SHP77 (cell line): ENCODE measurements around the gene NRG2.

Experiments
- DNase-seq, 2 experiments: peaks; one replicate each; lab custom pipeline; 2025; lab: John Stamatoyannopoulos, UW

Gene NRG2

DNA sequence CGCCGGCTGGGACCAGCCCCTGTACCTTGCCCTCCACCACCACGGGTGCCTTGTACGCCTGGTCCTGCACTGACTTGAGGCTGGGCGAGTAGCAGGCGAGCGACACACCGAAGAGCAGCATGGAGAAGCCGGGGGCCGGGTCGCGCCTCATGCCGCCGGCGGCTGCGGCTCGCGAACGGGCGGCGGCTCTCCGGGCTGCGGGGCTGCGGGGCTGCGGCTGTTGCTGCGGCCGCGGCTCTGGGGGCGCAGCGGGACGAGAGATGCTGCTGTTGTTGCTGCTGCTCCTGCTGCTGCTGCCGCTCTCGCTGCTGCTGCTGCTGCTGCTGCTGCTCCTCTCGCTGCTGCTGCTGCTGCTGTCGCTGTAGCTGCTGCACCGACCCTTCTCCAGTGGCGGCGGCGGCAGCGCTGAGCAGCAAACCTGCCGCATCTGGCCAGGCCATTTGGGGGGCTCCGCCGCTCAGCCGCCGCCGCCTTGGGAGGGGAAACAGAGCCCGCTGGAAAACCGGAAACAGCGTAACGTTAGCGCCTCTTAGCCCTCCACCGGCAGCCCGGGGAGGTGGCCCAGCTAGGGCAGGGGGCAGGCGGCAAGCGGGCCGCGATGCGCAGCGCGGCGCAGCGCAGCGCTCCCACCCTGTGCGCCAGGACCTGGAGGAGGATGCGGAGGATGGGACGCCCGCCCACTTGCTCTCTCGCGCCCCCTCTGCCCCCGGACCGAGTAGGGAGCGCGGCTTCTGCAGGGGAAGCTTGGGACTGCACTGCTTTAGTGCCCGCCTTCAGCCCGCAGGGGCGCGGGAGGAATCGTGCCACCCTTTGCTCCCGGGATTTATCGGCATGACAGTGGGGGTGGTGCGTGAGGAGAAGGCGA lies at the start of gene NRG2:
Gene NRG2 (minus strand): TSS at position 657 of the 865 bp plus-strand sequence.
- peak in 1 of 2 experiments; percentile 53 for DNase-seq

DNA sequence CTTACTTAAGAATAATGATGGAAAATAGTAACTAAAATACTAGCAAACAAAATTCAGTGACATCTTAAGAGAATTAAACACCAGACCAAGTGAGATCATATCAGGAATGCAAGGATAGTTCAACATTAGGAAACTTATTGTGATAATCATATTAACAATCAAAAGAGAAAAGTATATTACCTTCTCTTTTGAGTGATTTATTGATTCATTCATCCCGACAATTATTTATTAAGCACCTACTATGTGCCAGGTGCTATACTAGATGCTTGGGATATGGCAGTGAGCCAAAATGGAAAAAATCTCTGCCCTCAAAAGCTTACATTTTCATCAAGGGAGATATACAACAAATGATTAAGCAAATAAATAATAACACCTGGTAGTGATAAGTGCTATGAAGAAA lies 47.2 kb upstream of the NRG2 start:
- DNase-seq: no peak

DNA sequence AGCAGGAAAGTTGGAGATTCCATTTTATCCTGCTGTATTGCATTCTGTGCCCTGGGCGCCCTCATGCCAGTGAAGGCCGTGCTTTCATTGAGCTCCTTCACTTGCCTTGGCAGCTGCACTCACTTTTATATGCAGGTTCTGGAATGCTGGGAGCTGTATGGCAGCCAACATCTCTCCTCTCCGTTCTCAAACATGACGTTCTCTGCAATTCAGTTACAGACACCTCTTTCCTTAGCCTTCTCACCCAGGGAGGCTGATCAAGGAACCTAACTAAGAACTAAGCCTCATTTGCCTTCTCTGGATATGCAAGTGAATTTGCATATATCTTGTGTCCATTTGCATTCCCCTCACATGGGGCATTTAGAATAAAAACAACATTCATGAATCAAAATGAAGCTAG lies 41.4 kb upstream of the NRG2 start:
- no peak for DNase-seq

DNA sequence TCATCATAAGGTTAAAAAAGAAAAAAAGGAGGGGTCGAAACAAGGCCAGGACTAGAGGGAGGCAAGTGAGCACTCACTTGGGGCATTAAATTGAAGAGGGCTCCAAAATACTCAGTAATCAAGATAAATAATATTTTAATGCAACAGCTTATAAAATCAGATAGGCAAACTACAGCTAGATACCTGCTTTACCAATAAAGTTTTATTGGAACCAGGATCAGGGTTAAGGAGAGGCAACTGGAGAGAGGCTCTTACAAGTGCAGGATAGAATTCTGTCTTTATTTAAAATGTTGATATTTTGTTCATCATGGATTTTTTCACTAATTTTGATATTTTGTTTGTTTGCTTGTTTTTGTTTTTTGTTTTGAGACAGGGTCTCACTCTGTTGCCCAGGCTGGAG lies 40.6 kb upstream of the NRG2 start:
- no peak for DNase-seq

DNA sequence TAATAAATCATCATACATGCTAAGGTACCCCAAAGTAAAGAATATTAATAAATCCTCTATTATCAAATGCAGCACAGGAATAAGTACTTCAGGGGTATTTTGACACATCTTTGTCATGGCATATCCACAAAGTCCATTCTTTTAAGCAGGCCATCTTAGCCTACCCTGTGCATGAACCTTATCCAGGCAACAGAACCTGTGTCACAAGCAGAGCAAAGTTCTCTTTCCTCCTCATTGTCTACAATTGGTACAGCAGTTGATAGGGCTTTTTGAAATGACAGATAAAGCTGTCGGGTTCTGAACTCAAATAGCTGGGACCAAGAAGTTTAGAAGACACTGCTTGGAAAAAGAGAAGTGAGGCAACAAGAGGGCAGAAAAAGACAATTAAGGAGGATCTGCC lies 40.0 kb upstream of the NRG2 start:
- DNase-seq: no peak

DNA sequence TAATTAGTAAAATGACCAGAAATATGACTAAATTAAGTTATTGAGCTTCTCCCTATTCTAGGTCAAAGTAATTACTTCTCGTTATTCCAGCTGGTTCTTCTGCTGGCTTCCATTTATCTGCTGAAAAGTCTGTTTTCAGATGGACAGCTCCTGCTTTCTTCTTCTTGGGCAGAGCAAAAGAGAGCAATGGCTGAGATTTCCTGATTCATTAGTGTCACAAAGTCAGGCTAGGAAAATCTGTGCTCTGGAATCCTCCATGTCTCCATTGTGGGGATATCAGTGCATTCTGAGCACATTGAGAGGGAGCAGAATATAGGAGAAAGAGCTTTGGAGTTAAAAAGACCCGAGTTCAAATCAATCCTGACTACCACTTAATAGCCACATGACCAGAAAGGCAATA lies 33.7 kb upstream of the NRG2 start:
- DNase-seq: no peak

DNA sequence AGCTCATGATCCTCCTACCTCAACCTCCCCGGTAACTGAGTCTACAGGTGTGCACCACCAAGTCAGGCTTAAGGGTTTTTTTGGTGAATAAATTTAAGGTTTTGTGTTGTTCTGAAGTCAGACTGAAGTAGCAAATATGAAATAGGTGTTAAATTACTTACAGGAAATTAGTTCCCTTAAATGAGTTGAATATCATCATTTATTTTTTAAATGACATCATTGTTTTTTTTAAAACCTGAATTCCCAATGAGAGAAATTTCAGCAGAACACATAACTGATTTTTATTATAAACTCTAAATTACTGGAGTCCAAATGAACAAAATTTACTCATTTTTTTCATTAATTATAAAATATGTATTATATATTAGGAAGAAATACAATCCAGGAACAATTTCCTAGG lies 33.0 kb upstream of the NRG2 start:
- DNase-seq: no peak

DNA sequence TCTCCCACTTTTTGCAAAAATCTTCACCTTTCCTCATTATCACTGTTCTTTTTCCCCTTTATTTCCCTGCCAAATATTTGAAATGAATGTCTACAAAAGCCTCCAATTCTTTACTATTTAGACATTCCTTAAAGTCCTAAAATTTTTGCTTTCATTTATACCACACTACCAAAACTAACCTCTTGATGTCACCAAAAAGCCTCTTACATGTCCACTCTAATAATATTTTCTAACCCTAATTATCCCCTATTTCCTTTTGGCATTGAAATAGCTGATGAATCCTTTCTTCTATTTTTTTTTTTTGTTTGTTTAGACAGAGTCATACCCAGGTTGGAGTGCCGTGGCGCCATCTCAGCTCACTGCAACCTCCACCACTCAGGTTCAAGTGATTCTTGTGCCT lies 32.3 kb upstream of the NRG2 start:
- DNase-seq: no peak

DNA sequence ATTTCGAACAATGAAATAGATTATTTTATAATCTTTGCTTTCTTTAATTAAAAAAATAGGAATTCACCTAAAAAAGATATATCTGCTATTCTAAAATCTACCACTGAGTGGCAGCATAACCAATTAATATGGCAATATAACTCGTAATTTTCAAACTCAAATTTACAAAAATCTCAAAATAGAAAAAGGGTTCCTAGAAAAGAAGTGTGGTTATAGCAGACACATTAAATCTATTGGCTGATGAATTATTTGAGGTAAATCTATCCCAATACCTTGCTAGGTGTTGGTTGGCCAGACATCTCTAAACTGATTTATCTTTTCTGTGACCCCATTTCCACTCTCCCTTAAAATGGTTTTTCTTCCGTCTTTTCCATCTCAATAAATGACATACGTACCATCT lies 30.2 kb upstream of the NRG2 start:
- DNase-seq: no peak

DNA sequence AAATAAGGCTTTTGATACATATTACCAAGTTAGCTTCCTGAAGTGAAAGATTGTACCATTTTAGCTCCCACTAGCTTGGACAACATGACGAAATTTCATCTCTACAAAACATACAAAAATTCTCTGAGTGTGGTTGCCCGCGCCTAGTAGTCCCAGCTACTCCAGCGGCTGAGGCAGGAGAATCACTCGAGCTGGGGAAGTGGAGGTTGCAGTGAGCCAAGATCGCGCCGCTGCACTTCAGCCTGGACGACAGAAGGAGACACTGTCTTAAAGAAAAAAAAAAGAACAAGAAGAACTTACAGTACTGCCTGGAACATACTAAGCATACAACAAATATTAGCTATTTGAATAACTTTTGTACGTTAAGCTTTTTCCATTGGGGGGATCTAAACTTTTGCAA lies 29.7 kb upstream of the NRG2 start:
- DNase-seq: no peak

DNA sequence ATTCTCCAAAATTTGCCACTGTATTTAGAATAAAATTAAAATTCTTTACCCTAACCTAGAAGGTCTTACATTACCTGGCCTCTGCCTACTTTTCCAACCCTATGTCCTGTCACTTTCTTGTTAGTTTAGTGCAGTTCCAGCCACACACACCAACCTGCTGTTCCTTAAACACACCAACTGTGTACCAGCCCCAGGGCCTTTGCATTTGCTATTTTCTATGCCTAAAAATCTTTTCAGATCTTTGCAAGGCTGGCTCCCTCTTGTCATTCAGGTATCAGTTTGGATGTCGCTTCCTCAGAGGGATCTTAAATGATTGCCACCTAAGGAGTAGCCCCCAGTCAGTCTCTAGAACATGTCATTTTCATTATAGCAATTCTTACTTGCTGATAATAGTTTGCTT lies 17.7 kb upstream of the NRG2 start:
- DNase-seq: no peak

DNA sequence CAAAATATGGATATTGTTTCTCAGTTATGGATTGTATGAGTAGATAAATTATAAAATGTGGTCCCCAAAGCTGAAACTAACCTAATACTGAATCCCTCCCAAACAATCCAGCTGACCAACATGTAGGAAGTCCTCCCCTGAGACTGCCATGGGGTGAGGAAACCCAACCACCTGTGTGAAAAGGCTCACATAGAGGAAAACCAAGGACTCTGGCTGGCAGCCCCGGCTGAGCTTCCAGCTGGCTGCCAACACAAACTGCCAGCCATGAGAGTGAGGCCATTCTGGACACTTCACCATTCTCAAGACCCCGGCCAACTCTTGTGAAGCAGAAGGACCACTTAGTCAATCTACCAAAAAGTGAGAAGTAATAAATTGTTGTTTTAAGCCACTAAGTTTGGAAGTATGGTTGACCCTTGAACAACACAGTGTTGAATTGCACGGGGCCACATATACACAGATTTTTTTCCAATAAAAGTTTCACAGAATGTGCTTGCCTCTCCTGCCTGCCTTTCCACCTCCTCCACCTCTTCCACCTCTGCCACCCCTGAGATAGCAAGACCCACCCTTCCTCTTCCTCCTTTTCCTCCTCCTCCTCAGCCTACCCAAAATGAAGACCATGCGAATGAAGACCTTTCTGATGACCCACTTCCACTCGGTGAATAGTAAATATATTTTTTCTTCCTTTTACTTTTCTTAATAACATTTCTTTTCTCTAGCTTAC lies 15.3 kb upstream of the NRG2 start:
- DNase-seq: no peak

DNA sequence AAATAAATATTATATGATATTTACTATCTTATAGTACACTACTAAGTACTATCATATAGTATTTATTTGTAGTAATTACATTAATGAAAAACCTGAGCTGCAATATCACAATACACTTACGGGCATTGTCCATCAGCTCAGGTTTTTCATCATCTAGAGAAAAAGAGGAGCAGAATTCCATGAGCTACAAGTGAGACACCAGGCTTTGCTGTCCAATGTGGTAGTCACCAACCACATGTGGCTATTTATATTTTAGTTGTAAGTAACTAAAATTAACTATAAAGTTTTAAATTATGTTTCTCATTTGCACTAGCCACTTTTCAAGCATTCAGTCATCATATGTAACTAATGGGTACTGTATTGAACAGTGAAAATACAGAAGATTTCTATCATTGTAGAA lies 13.8 kb upstream of the NRG2 start:
- DNase-seq: no peak

DNA sequence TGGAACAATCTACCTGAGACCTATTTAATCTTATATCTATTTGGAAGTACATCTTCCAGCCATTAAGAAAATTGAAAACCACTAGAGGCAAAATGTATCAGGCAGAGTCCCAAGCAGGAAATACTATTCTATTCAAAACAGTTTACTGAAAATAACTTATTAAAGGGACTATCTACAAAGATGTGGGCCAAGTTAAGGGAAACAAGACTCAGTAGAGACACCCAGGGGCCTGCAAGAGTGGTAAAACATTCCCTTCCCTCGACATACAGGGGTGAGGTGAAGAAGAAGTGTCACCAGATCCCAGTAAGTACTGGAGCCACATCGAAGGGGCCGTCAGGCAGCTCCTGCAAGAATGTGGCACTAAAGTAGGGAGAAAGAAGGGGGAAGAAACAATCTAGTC lies 12.1 kb upstream of the NRG2 start:
- no peak for DNase-seq

DNA sequence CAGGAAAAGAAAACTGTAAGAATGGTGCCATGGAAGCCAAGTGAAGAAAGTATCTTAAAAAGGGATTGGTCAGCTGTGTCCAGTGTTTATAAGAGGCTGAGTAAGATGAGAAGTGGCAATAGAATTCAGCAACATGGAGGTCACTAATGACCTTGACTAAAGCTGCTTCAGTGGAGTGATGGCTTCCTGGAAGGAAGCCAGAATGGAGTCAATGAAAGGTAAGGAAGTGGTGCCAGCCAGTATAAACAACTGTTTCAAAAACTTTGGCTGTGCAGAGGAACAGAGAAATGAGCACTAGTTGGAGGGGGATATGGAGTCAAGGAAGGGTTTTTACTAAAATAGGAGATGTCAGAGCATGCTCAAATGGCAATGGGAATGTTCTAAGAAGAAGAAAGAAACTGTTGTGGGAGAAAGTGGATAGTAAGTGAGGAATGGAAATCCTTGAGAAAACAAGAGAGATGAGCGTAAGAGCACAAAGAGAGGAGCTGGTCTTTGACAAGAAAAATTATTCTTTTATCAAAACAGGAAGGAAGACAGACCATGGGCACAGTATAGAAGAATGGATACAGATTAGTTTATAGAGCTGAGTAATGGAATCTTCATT lies 11.1 kb upstream of the NRG2 start:
- no peak for DNase-seq

DNA sequence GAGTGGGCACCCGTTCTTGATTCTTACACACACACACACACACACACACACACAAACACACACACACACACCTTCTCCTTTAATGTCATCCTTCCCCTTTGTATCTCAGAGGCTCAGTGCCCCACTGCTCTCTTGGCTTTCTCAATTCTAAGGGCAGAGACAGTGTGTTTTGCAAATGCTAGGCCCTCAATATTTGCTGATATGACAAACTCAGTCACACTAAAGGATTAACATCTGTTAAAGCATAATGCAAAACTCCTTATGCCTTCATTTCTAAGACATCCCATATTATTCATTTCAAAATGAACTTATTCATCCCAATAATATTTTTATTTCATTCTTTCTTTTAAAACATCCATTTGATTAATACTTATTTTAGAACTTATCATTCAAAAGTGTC lies 8.9 kb upstream of the NRG2 start:
- no peak for DNase-seq

DNA sequence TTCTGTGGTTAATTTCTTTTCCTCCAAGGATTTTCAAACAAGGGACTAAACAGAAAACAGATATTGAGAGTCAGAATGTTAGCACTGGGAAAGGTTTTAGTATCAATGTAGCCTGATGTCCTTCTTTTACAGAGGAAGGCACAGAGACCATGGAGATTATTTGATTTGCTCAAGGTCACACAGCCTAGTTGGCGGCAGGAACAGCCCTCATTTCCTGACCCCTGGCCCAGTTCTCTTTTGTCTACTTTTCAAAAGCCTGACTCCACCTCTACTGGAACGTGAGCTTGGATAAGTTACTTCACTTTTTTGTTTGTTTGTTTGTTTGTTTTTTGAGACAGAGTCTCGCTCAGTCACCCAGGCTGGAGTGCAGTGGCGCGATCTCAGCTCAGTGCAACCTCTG lies 6.6 kb upstream of the NRG2 start:
- no peak for DNase-seq

DNA sequence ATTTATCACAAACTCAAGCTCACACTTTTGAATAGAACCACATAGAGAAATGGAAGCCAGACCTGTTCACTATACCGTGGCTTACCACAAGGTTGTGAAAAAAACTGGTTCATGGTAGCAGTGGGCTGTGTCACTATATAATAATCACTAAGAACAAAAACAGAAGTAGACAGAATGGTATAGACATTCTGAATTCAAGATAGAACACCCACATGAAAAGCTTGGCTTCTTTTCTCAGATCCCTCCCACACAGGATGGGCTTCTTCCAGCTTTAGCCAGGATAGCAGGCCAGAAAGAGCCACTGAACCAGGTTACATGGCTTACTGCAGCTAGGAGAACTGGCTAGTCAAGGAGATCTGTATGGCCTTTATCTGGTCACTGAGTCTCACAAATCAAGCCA lies 6.1 kb upstream of the NRG2 start:
- DNase-seq: no peak

DNA sequence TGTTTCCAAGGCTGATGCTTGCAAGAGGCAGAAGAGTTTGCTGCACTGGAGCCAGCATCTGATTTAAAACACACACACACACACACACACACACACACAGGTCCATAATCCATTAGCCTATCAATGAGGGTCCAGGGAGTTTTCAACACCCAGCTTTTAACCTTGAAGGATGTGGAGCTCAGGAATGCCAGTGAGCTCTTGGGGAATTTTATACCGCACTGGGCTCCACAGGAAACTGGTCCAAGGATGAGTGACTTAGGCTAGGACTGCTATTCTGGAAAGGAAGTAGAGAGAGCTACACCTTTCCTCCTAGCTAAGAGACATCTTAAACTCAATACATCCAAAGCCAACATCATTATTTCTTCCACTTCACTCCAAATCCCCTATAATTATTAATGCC lies 942 bp upstream of the NRG2 start:
- no peak for DNase-seq

DNA sequence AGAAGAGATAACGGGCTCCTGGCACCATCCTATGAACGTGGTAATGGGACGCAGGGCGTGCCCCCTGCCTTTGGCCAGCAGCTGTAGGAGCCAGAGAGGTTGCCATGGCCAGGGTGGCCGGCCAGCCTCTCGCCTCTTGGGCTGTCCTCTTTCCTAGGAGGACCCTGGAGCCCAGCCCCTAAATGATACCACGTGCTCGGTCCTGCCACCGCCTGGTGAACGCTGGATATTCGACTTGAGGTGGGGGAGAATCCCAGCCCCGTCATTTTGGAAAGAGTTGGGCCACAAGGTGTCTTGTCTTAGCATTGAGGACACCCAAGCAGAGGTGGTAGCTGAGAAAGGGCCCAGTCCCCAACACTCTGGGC lies 391 bp upstream of the NRG2 start:
- no peak for DNase-seq

DNA sequence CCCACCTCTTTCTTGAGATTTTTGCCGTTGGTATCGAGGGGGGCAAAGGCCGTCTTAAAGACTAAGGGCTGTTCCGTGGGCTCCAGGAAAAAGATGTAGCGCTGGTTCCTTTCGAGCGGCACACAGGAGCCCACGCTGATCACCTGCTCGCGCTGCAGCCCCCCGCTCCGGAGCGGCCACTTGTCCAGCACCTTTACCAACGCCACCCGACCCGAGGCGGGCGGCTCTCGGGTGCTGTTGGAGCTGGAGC lies 781 bp downstream of the NRG2 start:
- DNase-seq: no peak

DNA sequence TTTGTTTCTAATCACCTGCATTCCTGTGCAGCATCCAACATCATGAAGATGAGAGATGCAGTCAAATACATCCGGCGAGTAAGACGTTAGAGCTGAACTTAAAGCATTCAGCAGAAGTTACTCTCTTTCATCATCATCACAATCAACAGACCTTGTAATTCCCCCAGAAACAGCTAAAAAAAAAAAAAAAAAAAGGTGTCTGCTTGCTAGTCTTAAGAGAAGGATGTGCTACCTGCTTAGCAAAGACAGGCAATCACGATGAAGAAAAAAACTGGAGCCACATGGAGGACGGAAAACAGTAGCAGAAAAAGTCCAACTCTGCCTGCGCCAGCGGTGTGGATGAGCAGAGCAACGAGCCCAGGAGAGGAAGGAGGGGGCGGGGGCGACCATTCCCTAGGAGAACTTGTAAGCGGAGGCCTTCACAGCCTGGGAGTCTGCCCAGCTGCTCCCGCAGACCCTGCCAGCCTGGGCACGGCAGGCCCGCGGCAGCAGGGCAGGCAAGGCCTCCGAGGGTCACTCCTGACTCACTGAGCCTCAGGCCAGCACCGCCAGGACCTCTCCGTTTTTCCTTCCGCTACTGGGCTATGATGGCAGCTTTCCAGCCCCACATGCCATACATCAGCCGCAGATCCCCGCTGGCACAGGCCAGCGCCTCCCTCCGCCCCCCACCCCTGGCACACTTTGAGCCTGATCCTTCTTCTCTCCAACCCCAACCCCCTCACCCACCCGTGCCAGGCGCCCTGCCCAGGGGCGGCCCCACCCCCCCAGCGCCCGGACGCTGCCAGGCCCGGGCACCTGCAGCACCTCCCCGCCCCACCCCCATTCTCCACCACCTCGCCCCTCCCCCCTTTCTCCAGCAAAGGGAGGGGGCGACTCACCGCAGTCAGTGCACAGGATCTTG lies 1.4 kb downstream of the NRG2 start:
- DNase-seq: peak; percentile 56 to 68

DNA sequence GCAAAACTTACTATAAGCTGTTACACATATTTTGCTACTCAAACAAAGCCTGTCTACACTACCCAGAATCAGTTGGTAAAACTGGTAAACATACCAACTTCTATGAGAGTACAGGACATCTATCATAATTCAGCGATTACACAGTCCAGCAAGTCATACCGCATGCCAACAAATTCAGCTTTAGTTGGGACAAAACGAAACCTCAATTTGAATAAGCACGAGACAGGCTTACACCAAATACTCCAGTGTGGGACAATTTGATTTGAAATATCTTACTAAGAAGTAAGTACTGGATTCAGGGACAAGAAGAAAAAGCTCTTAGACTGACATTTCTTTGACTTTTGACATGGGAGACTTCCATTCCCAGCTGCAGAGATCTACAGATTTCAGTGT lies 2.0 kb downstream of the NRG2 start:
- DNase-seq: no peak
